RWPE1 (cell line): Measurements from ENCODE around the gene TNFSF15.

Experiments used
- CTCF ChIA-PET: fragments of 350-600 bp; sonication (Branson Sonifier 250); formaldehyde crosslinking; extraction: SDS; loops from one replicate; lab custom pipeline; 2021; lab: Yijun Ruan, JAX
- POLR2A ChIA-PET: fragments of 400-600 bp; formaldehyde crosslinking; extraction: SDS; loops from one replicate; lab custom pipeline; 2020; ENCODE audit warnings: antibody characterized with exemption; ENCODE audit not compliant: low non-redundant PET; lab: Yijun Ruan, JAX
- DNase-seq: peaks from one replicate; pipeline ENCODE4 v3.0.0; 2012; ENCODE audit warnings: low spot score
- H3K27ac ChIP-seq: fragments of 450-650 bp; 2 replicates; pipeline ENCODE4 v1.5.1; 2017
- CTCF ChIP-seq: fragments of 450-650 bp; conservative IDR thresholded peaks from 2 replicates; pipeline ENCODE4 v1.5.1; 2017; ENCODE audit warnings: low read depth, mild to moderate bottlenecking

Gene TNFSF15

DNA sequence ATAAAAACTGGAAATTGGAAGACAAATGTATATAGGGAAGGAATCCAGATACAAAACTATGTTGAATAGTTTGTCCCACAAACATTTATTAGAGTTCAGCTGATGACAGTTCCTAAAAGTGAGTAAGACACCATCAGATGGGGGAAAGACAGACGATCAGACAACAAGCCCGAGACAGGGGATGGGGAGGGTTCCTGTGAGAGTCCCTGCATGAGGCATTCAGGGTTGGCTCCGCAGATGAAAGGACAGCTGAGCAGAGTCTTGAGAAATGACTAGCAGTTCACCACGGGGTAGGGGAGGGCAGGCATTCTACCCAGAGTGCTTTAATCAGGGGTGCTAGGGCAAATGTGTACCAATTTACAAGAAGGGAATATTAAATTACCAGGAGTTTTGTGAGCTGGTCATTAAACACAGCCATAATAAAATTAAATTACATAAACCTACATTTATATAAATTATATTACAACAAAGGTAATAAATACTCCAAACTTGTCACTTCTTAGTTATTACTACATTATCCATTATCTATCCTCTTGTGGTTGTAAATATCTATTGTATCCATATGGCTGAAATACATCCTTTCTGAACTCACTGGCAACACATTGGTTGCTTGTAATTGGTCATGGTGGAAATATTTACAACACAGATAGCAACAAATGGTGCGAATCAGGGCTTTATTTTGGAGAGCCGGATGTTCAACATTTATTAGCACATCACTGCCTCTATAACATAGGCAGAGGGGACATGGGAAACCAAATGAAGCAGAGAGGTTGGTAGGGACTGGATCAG, 27.8 kb downstream of the TNFSF15 start:
- no peak for DNase-seq
- CTCF ChIA-PET: no interaction called here
- POLR2A ChIA-PET: no interaction called here
- H3K27ac ChIP-seq: no peak overlapping the region
- no peak for TF ChIP-seq CTCF

GRCh38 chr9:114776683-114777399, 29.0 kb downstream of the TNFSF15 start:
- DNase-seq: no peak
- POLR2A ChIA-PET: no interaction called here
- H3K27ac ChIP-seq: no peak overlapping the region
- TF ChIP-seq CTCF: no peak
- CTCF ChIA-PET: no interaction called here

- ChIA-PET CTCF (interaction anchor here (0.6 kb wide), 1 partner anchor 115 kb away, joined by 3 read pairs; no protein-coding TSS in a partner anchor), POLR2A (no interaction called here)
- DNase-seq: no peak
- no peak for TF ChIP-seq CTCF
- H3K27ac ChIP-seq: no peak overlapping the region
These were observed 29.9 kb downstream of the TNFSF15 start for GRCh38 chr9:114775981-114776380.

DNA sequence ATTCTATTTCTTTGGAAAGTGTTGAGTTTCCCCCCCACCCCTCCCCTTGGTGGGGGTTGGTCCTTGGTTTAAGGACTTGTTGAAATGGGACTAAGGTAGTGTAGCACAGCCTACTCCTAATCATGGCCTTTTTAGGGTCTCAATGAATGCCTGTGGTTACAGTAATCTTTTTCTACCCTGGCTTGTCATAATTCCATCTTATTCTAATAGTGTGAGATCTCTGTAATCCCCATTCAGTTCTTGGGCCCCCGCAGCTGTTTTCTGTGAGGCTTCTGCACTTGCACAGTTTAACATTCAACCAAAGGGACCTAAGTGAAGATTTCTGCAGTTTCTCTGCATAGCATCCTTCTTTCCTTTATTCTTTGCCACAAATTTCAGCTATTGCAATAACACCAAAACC, 30.7 kb downstream of the TNFSF15 start:
- CTCF ChIA-PET: interaction anchor here (0.6 kb wide), 3 partner anchors 23 to 116 kb away, joined by 3 to 7 read pairs (median 3); no protein-coding TSS in a partner anchor
- H3K27ac ChIP-seq: no peak overlapping the region
- POLR2A ChIA-PET: no interaction called here
- DNase-seq: no peak
- TF ChIP-seq CTCF: no peak

- CTCF ChIA-PET: interaction anchor here (0.6 kb wide), 1 partner anchor 68 kb away, joined by 3 read pairs; no protein-coding TSS in a partner anchor
- TF ChIP-seq CTCF: no peak
- POLR2A ChIA-PET: no interaction called here
- no peak overlapping the region for H3K27ac ChIP-seq
- DNase-seq: no peak
These were observed 31.3 kb downstream of the TNFSF15 start for GRCh38 chr9:114774524-114774923.

GRCh38 chr9:114771889-114772288, 34.0 kb downstream of the TNFSF15 start:
- no peak for TF ChIP-seq CTCF
- ChIA-PET CTCF (no interaction called here), POLR2A (no interaction called here)
- H3K27ac ChIP-seq: no peak overlapping the region
- no peak for DNase-seq
